ENCODE measurements around the gene ZNF823. TPM values are rescaled to one million over a fixed set of nuclear protein-coding genes. Genes with fewer than 3 reads are reported as not detected.

Gene ZNF823
- total RNA-seq, 2 experiments from 2014 or later: 5.7 to 7.0 TPM

- H3K9me3 ChIP-seq (ENCODE audit: low read length): no peaks in the 10 kb centered on the region
- POLR2A ChIA-PET: interaction anchor here (0.5 kb wide), 1 partner anchor 641 kb away, joined by 3 read pairs; no protein-coding TSS in a partner anchor
- BruUV-seq (replicated peaks): no TSS peak
These were observed 41.4 kb downstream of the ZNF823 start for GRCh38 chr19:11697284-11697855.

DNA sequence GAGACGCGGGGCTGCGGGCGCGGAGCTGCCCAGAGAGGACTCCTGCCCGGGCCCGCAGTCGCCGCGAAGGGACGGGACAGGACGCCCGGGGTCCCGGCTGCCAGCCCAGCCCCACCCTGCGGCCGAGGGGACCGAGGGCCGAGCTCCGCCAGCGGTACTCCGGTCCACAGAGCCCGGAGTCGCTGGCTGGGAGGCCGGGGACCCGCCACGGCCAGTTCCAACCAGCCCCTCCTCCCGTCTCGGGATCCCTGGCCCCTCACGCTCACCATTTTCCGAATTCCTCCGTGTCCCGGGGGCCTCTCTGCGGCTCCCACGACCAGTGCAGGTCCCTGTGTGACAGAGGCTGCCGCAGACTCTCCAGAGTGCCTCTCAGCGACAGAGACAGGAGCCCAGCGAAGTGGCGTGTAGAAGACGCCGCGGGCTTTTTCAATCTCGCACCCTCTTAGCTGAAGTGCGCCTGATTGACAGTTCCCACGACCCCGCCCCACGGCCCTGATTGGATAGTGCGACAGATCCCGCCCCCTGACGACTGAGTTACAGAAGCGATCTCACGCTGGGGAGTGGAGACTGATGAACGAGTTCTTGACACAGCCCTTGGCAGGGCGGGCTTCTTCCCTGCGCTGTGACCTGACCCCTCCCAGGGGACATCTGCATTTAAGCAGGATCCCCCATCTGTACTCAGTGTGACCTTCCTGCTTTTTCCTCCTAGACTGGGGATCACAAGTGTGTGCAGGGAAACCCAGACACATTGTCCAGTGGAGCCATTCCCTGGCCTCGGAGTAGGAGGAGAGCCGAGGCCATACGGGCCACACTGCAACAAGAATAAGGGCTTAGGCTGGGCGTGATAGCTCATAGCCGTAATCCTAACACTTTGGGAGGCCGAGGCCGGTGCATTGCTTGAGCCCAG lies 44.0 kb downstream of the ZNF823 start:
- POLR2A ChIA-PET: interaction anchor here (0.6 to 1.5 kb wide), 2 partner anchors 43 to 103 kb away, joined by 3 to 4 read pairs; partner anchors contain the start of gene ZNF491

More at GRCh38 chr19:11697284-11697855, 41.4 kb downstream of the ZNF823 start:
- intact Hi-C loops (cut with micrococcal nuclease; ENCODE audit: unreplicated experiment): no loop called here
- no peak overlapping the region; the same call in 1 of the 2 replicates for H3K4me2 ChIP-seq (ENCODE audit: low read length)
- H2AFZ ChIP-seq (ENCODE audit: low read length): no peak overlapping the region
- TF ChIP-seq, protein P1, sequence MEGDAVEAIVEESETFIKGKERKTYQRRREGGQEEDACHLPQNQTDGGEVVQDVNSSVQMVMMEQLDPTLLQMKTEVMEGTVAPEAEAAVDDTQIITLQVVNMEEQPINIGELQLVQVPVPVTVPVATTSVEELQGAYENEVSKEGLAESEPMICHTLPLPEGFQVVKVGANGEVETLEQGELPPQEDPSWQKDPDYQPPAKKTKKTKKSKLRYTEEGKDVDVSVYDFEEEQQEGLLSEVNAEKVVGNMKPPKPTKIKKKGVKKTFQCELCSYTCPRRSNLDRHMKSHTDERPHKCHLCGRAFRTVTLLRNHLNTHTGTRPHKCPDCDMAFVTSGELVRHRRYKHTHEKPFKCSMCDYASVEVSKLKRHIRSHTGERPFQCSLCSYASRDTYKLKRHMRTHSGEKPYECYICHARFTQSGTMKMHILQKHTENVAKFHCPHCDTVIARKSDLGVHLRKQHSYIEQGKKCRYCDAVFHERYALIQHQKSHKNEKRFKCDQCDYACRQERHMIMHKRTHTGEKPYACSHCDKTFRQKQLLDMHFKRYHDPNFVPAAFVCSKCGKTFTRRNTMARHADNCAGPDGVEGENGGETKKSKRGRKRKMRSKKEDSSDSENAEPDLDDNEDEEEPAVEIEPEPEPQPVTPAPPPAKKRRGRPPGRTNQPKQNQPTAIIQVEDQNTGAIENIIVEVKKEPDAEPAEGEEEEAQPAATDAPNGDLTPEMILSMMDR (conservative IDR thresholded peaks at IDR 0.05; ENCODE audit: low read length): no peak
- TF ChIP-seq EZH2phosphoT487 (IDR thresholded peaks at IDR 0.05; ENCODE audit: borderline replicate concordance, low read depth, low read length): no peak
- CTCF ChIA-PET (ENCODE audit: unreplicated experiment): no interaction called here
- H3K9me2 ChIP-seq (ENCODE audit: insufficient read depth, low read length): no peaks in the 10 kb centered on the region
- peaks cover 20% of the 10 kb centered on the region for H3K4me1 ChIP-seq (ENCODE audit: insufficient read depth, low read length, poor library complexity, severe bottlenecking)
- peak; percentile 31 for DNase-seq (ENCODE audit: low spot score)
- H4K20me1 ChIP-seq (ENCODE audit: insufficient read depth, low read length): no peaks in the 10 kb centered on the region
- H3K79me2 ChIP-seq (ENCODE audit: insufficient read depth, low read depth, low read length): no peaks in the 10 kb centered on the region
- H3K36me3 ChIP-seq (ENCODE audit: insufficient read depth, low read length): no peaks in the 10 kb centered on the region
- no peak overlapping the region for H3K4me3 ChIP-seq (ENCODE audit: low read depth, low read length, poor library complexity, severe bottlenecking)
- H3K27ac ChIP-seq (ENCODE audit: low read depth, low read length, poor library complexity, severe bottlenecking): no peak overlapping the region

More for the DNA sequence above, 44.0 kb downstream of the ZNF823 start:
- CTCF ChIA-PET (ENCODE audit: unreplicated experiment): no interaction called here
- H3K79me2 ChIP-seq (ENCODE audit: insufficient read depth, low read depth, low read length): no peaks in the 10 kb centered on the region
- BruUV-seq (replicated peaks): no TSS peak
- peak overlapping the region; percentile 67 for H3K4me3 ChIP-seq (ENCODE audit: low read depth, low read length, poor library complexity, severe bottlenecking)
- no peaks in the 10 kb centered on the region for H3K9me2 ChIP-seq (ENCODE audit: insufficient read depth, low read length)
- H3K4me2 ChIP-seq (ENCODE audit: low read length): peak overlapping the region; percentile 68
- intact Hi-C loops (cut with micrococcal nuclease; ENCODE audit: unreplicated experiment): no loop called here
- H4K20me1 ChIP-seq (ENCODE audit: insufficient read depth, low read length): no peaks in the 10 kb centered on the region
- peaks cover 20% of the 10 kb centered on the region for H3K4me1 ChIP-seq (ENCODE audit: insufficient read depth, low read length, poor library complexity, severe bottlenecking)
- no peak overlapping the region for H3K27ac ChIP-seq (ENCODE audit: low read depth, low read length, poor library complexity, severe bottlenecking)
- H3K36me3 ChIP-seq (ENCODE audit: insufficient read depth, low read length): no peaks in the 10 kb centered on the region
- DNase-seq (ENCODE audit: low spot score): peak; percentile 94
- peak overlapping the region; percentile 74 for H2AFZ ChIP-seq (ENCODE audit: low read length)
- no peaks in the 10 kb centered on the region for H3K9me3 ChIP-seq (ENCODE audit: low read length)
- no peak for TF ChIP-seq EZH2phosphoT487 (IDR thresholded peaks at IDR 0.05; ENCODE audit: borderline replicate concordance, low read depth, low read length)
- TF ChIP-seq, protein P1 (conservative IDR thresholded peaks at IDR 0.05; ENCODE audit: low read length): no peak
